Pancreas (tissue), 10 donors: ENCODE measurements around the gene PRKCZ. TPM values are rescaled to one million over a fixed set of nuclear protein-coding genes. Genes with fewer than 3 reads are reported as not detected.

ENCODE experiments used
- ATAC-seq, 4 donors: fragments of 200-7000 bp; cut with Tn5 transposase; one replicate each; pipeline versions ENCODE4 v1.8.0 to v1.9.1; 2020; ENCODE audit warnings: mild to moderate bottlenecking in 4 of 4, moderate library complexity in 4 of 4
- DNase-seq, 6 donors: peaks; one replicate each; pipeline ENCODE4 v3.0.0-alpha.2; 2020
- FAIRE-seq: peaks from 2 replicates; lab custom pipeline; 2012; peaks lifted over from hg19 to GRCh38; lab: Jason Lieb, UNC
- H3K27ac ChIP-seq, 4 donors: fragments of 200-600 bp; sonication (generic); 1 replicate in 3 of 4; 2 replicates in 1 of 4; pipeline versions ENCODE4 v1.5.0 to v1.8.0; 2020
- H3K27me3 ChIP-seq, 4 donors: fragments of 200-600 bp; one replicate each; pipeline ENCODE4 v1.8.0; 2021
- H3K36me3 ChIP-seq, 3 donors: fragments of 200-600 bp; sonication (generic) in 1 of 3; one replicate each; pipeline versions ENCODE4 v1.5.0 to v1.8.0; 2020 to 2021
- H3K4me1 ChIP-seq, 3 donors: fragments of 200-600 bp; one replicate each; pipeline ENCODE4 v1.8.0; 2021
- H3K4me3 ChIP-seq, 4 donors: fragments of 200-600 bp; sonication (generic) in 2 of 4; one replicate each; pipeline versions ENCODE4 v1.5.0 to v1.8.0; 2020 to 2021
- H3K9me3 ChIP-seq, 4 donors: fragments of 200-600 bp; one replicate each; pipeline ENCODE4 v1.8.0; 2021
- CTCF ChIP-seq, 4 donors: fragments of 200-600 bp; sonication (generic) in 3 of 4; IDR thresholded peaks; one replicate each; pipeline versions ENCODE4 v1.5.0 to v1.8.0; 2021; ENCODE audit warnings: antibody characterized with exemption in 4 of 4
- WGBS, 2 donors: extraction: QIAGEN DNeasy Blood & Tissue Kit; methylation state at CpG; one replicate each; pipeline ENCODE4 v1.1.7; 2013; 5-methylcytosine and 5-hydroxymethylcytosine counted together
- intact Hi-C, 3 donors: fragments of 100-400 bp; cut with DNase I; formaldehyde crosslinking; loops; one replicate each; pipeline versions ENCODE4 v1.11.1 to v1.14.2; 2022
- polyA plus RNA-seq, 2 donors: library from polyadenylated mRNA; stranded (reverse); fragments of 200-250 nt; gene quantifications; one replicate each; pipeline ENCODE4 v1.2.3, GENCODE V29; 2013
- total RNA-seq, 6 donors: library from RNA; stranded (reverse); fragmentation: NEBNext Ultra II Directional in 4 of 6; extraction: Animal tissue kit (Norgen Biotek cat#: 25700) in 4 of 6; gene quantifications; one replicate each; pipeline versions ENCODE4 v1.2.1 to v1.2.4, GENCODE V29; 2021 to 2023
- donor health status: healthy with polysubstance abuse.
- donor health status: DM: no; HTN: no; CAD: no; lungs with moderate emphysema.
- donor health status: DM: no; HTN: no; CAD: no.
- donor health status: control.
- donor health status: control.
- donor health status: Bipolar disorder and iron deficiency.
- donor health status: DM: yes; HTN: yes; CAD: no.
- donor health status: DM: no; HTN: no; CAD: no.
- donor health status: DM: no; HTN: no; CAD: no.
- donor health status: DM: yes; HTN: yes; CAD: no.

The PRKCZ gene
- total and polyA plus RNA-seq, 8 donors: 9.8 to 27.4 (median 17.1) TPM

DNA sequence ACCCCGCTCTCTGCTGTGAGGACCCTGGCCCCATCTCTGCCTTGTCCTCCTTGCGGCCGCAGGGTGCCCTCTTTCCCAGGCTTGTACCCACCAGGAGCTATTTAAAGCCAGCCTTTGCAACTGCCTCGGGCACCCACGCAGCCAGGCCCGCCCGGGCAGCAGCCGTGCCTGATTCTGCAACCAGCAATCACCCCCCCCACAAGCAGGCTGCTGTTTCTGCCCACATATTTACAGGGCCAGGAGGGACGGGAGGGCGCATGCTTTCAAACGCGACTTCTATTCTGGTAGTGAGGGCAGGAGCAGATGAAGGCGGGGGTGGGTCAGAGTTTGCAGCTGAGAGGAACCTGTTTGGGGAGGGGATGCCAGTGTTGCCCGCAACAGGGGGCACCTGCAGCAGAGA is 17.5 kb upstream of the PRKCZ start:
- Histone ChIP-seq H3K27me3 (no peaks in the 10 kb centered on the region), H3K4me3 (no peak overlapping the region), H3K27ac (no peak overlapping the region), H3K36me3 (no peaks in the 10 kb centered on the region), H3K9me3 (no peaks in the 10 kb centered on the region), H3K4me1 (no peaks in the 10 kb centered on the region)
- FAIRE-seq (no peak), DNase-seq (no peak), ATAC-seq (no peak)
- TF ChIP-seq CTCF (IDR thresholded peaks at IDR 0.05): no peak
- WGBS, 2 donors: 78 to 81% methylated on average over 14 of the region's 14 CpGs
- intact Hi-C loops: loop anchor here in 1 of 3 donors (10.0 kb wide), 1 partner anchor 68 kb away; no protein-coding TSS in a partner anchor

- DNase-seq (no peak), ATAC-seq (no peak), FAIRE-seq (no peak)
- Histone ChIP-seq H3K9me3 (no peaks in the 10 kb centered on the region), H3K27me3 (no peaks in the 10 kb centered on the region), H3K4me3 (no peak overlapping the region), H3K4me1 (no peaks in the 10 kb centered on the region), H3K36me3 (no peaks in the 10 kb centered on the region), H3K27ac (no peak overlapping the region)
- WGBS, 2 donors: 77 to 84% methylated on average over 13 of the region's 13 CpGs
- no peak for TF ChIP-seq CTCF (IDR thresholded peaks at IDR 0.05)
- intact Hi-C loops: loop anchor here in 1 of 3 donors (10.0 kb wide), 1 partner anchor 68 kb away; no protein-coding TSS in a partner anchor
Measured at GRCh38 chr1:2033165-2033564, 17.0 kb upstream of the PRKCZ start.

DNA sequence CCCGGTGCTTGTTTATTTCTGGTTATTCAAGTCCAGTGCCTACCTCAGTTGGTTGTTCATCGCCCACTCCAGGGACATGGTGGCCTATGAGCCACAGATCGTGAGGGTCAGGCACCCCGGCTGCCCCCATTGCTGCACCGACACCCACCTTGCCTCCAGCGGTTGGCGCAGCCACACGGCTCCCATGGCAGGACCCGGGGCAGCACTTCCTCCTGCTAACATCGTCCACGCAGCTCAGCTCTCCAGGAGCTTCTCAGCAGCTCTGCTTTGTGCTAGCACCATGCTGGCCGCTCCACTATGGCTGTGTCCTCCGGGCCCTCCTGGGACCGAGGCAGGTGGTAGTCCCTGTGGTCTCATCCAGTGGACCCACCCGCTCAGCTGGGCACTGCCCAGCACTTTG is 13.9 kb upstream of the PRKCZ start:
- Histone ChIP-seq H3K4me3 (no peak overlapping the region), H3K27ac (no peak overlapping the region), H3K36me3 (no peaks in the 10 kb centered on the region), H3K9me3 (no peaks in the 10 kb centered on the region), H3K4me1 (no peaks in the 10 kb centered on the region), H3K27me3 (no peaks in the 10 kb centered on the region)
- FAIRE-seq (no peak), ATAC-seq (no peak), DNase-seq (no peak)
- 75 to 76% methylated on average over 15 of the region's 15 CpGs for WGBS, 2 donors
- no peak for TF ChIP-seq CTCF (IDR thresholded peaks at IDR 0.05)
- intact Hi-C loops: loop anchor here in 1 of 3 donors (10.0 kb wide), 1 partner anchor 71 kb away; no protein-coding TSS in a partner anchor

DNA sequence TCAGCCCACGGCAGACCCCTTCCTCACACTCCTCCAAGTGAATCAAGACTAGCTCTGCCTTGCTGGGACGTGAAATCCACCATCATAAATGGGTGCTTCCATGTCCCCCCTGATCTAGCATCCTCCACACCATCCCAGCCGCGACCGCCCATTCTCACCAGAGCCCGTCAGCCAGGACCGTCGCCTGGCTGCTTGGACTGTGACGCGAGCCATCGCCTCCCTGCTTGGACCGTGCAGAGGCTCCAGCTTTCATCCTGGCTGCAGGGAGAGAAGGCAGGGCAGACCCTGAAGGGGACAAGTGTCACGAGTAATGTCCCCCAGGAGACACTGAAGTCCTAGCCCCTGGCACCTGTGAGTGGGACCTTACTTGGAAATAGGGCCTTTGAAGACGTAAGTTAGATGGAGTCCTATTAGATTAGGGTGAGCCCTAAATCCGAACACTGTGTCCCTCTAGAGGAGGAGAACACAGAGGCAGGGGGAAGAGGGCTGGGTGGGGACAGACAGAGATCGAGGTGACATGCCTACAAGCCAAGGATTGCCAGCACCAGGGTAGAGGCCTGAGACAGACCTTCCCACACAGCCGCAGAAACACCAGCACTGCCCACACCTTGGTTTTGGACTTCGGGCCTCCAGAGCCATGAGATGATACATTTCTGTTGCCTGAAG is 12.8 kb upstream of the PRKCZ start:
- Histone ChIP-seq H3K4me3 (no peak overlapping the region), H3K36me3 (no peaks in the 10 kb centered on the region), H3K4me1 (no peaks in the 10 kb centered on the region), H3K27ac (no peak overlapping the region), H3K27me3 (no peaks in the 10 kb centered on the region), H3K9me3 (no peaks in the 10 kb centered on the region)
- no peak for TF ChIP-seq CTCF (IDR thresholded peaks at IDR 0.05)
- intact Hi-C loops: loop anchor here in 1 of 3 donors (10.0 kb wide), 1 partner anchor 73 kb away; no protein-coding TSS in a partner anchor
- WGBS, 2 donors: 79 to 80% methylated on average over 18 of the region's 18 CpGs
- ATAC-seq (no peak), DNase-seq (no peak), FAIRE-seq (no peak)

- no peaks in the 10 kb centered on the region for H3K9me3 ChIP-seq
- FAIRE-seq (no peak), DNase-seq (no peak), ATAC-seq (no peak)
- intact Hi-C loops: loop anchor here in 1 of 3 donors (10.0 kb wide), 1 partner anchor 73 kb away; no protein-coding TSS in a partner anchor
- H3K27me3 ChIP-seq: no peaks in the 10 kb centered on the region
- H3K4me1 ChIP-seq: no peaks in the 10 kb centered on the region
- no peak for TF ChIP-seq CTCF (IDR thresholded peaks at IDR 0.05)
- no peak overlapping the region for H3K27ac ChIP-seq
- no peaks in the 10 kb centered on the region for H3K36me3 ChIP-seq
- WGBS, 2 donors: 83 to 87% methylated on average over 8 of the region's 8 CpGs
- H3K4me3 ChIP-seq: no peak overlapping the region
Measured at GRCh38 chr1:2038229-2038628, 12.0 kb upstream of the PRKCZ start.
